GM21723 (cell line): ENCODE results near the gene KCNN3.
"Not testable (repeated sequence)": the region's sequence is repeated elsewhere in the genome, so short reads cannot be mapped to it uniquely, and the experiment has no call there.

Experiments used
- ATAC-seq: cut with Tn5 transposase; IDR thresholded peaks from one replicate; pipeline ENCODE4 v1.9.1; 2021; ENCODE audit warnings: mild to moderate bottlenecking, moderate library complexity; ENCODE audit not compliant: unreplicated experiment

The KCNN3 gene

GRCh38 chr1:154712166-154712810, 157.8 kb downstream of the KCNN3 start:
- no peak for ATAC-seq

GRCh38 chr1:154711416-154711815, 158.7 kb downstream of the KCNN3 start:
- ATAC-seq = no peak

- no peak for ATAC-seq
Measured at GRCh38 chr1:154710106-154710505, 160.0 kb downstream of the KCNN3 start.

- ATAC-seq = no peak
Measured at GRCh38 chr1:154707901-154708463, 162.1 kb downstream of the KCNN3 start.

GRCh38 chr1:154706851-154707250, 163.2 kb downstream of the KCNN3 start:
- no peak for ATAC-seq

GRCh38 chr1:154705544-154705943, 164.5 kb downstream of the KCNN3 start:
- no peak for ATAC-seq

- no peak for ATAC-seq
Measured at GRCh38 chr1:154703170-154703569, 166.9 kb downstream of the KCNN3 start.

GRCh38 chr1:154698320-154699096, 171.6 kb downstream of the KCNN3 start:
- ATAC-seq = no peak

- ATAC-seq = no peak
Measured at GRCh38 chr1:154697710-154698109, 172.4 kb downstream of the KCNN3 start.

- no peak for ATAC-seq
Measured at GRCh38 chr1:154696456-154696855, 173.6 kb downstream of the KCNN3 start.

- ATAC-seq = no peak
Measured at GRCh38 chr1:154695985-154696384, 174.1 kb downstream of the KCNN3 start.

- ATAC-seq = no peak
Measured at GRCh38 chr1:154694995-154695394, 175.1 kb downstream of the KCNN3 start.

- no peak for ATAC-seq
Measured at GRCh38 chr1:154689083-154689482, 181.0 kb downstream of the KCNN3 start.

- ATAC-seq = no peak
Measured at GRCh38 chr1:154686507-154686906, 183.6 kb downstream of the KCNN3 start.

GRCh38 chr1:154683820-154684219, 186.3 kb downstream of the KCNN3 start:
- ATAC-seq = no peak

GRCh38 chr1:154682254-154682653, 187.8 kb downstream of the KCNN3 start:
- no peak for ATAC-seq

- not testable (repeated sequence) for ATAC-seq
Measured at GRCh38 chr1:154677844-154678243, 192.2 kb downstream of the KCNN3 start.

- not testable (repeated sequence) for ATAC-seq
Measured at GRCh38 chr1:154676847-154677246, 193.2 kb downstream of the KCNN3 start.

GRCh38 chr1:154674456-154674855, 195.6 kb downstream of the KCNN3 start:
- ATAC-seq = not testable (repeated sequence)

GRCh38 chr1:154672245-154672644, 197.8 kb downstream of the KCNN3 start:
- not testable (repeated sequence) for ATAC-seq

GRCh38 chr1:154671412-154671811, 198.7 kb downstream of the KCNN3 start:
- not testable (repeated sequence) for ATAC-seq
